ENCODE measurements around the gene CDH15. TPM values are rescaled to one million over a fixed set of nuclear protein-coding genes. Genes with fewer than 3 reads are reported as not detected.

The CDH15 gene
- total RNA-seq, 1 donor from 2014 or later, result 0.35 TPM

DNA sequence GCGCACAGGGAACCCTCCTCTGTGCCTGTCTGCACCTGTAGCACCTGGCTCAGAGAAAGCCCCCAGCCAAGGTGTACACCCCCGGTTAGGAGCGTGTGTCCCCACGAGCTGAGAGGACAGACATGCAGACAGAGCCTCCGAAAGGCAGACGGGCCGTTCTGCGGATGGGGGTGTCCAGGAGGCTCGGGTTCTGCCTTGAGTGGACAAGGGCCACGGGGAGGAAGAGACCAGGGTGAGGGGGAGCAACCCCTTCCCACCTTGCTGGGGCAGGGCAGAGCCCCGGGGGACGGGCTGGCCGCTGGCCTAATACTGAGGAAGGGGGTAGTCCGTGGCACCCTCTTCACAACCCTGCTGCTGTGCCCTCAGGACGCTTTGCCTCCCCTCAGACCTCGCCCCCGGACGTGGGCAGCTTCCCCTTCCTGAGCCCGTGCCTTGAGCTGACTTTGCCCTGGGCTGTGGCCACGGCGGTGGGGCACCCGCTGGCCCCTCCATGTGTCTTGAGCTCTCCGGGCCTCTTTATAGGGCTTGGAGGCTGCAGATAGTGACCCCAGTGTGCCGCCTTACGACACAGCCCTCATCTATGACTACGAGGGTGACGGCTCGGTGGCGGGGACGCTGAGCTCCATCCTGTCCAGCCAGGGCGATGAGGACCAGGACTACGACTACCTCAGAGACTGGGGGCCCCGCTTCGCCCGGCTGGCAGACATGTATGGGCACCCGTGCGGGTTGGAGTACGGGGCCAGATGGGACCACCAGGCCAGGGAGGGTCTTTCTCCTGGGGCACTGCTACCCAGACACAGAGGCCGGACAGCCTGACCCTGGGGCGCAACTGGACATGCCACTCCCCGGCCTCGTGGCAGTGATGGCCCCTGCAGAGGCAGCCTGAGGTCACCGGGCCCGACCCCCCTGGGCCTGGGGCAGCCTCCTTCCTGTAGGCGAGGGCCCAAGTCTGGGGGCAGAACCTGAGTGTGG is 23.1 kb downstream of the CDH15 start:
- TF ChIP-seq, protein P1, sequence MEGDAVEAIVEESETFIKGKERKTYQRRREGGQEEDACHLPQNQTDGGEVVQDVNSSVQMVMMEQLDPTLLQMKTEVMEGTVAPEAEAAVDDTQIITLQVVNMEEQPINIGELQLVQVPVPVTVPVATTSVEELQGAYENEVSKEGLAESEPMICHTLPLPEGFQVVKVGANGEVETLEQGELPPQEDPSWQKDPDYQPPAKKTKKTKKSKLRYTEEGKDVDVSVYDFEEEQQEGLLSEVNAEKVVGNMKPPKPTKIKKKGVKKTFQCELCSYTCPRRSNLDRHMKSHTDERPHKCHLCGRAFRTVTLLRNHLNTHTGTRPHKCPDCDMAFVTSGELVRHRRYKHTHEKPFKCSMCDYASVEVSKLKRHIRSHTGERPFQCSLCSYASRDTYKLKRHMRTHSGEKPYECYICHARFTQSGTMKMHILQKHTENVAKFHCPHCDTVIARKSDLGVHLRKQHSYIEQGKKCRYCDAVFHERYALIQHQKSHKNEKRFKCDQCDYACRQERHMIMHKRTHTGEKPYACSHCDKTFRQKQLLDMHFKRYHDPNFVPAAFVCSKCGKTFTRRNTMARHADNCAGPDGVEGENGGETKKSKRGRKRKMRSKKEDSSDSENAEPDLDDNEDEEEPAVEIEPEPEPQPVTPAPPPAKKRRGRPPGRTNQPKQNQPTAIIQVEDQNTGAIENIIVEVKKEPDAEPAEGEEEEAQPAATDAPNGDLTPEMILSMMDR (IDR thresholded peaks at IDR 0.05), result no peak
- DNase-seq (ENCODE audit: extremely low spot score, unreplicated experiment), result no peak
- peaks cover under 1% of the 10 kb centered on the region for H3K27me3 Mint-ChIP-seq (ENCODE audit: unreplicated experiment)
- H3K4me1 Mint-ChIP-seq (ENCODE audit: unreplicated experiment), result no peaks in the 10 kb centered on the region
- H3K9me3 Mint-ChIP-seq (ENCODE audit: unreplicated experiment), result no peaks in the 10 kb centered on the region
- H3K36me3 Mint-ChIP-seq (ENCODE audit: unreplicated experiment), result no peaks in the 10 kb centered on the region
- H3K27ac Mint-ChIP-seq (ENCODE audit: unreplicated experiment), result no peak overlapping the region
- H3K4me3 Mint-ChIP-seq (ENCODE audit: unreplicated experiment), result no peak overlapping the region

DNA sequence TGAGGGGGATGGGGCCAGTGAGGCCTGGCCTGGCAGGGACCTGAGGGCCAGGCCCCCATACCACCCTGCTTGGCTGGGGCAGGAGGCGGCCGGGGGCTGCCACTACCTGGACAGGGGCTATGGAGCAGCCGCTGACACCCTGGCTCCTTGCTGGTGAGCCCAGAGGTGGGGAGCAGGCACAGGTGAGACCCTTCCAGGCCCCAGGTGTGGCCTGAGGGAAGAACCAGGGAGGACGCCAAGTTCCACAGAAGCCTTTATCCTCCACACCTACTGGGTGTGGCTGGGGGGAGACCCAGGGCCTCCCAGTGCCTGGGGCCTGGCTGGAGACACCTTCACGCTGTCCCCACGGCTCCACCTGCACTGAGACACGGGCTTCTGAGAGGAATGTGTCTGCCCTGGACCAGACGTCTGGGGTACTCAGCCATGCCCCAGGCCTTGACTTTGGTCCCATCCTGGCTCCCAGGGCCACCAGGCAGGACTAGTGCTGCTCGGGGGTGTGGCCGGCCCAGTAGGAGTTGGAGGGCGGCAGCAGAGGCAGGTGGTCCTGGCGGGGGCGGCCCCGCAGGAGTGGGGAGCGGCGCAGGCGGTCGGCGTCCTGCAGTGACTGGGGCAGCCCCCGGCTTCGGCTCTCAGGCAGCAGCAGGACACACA is 24.1 kb downstream of the CDH15 start:
- Mint-ChIP-seq H3K27ac (ENCODE audit: unreplicated experiment) (no peak overlapping the region), H3K9me3 (ENCODE audit: unreplicated experiment) (no peaks in the 10 kb centered on the region), H3K27me3 (ENCODE audit: unreplicated experiment) (peaks cover 10% of the 10 kb centered on the region), H3K4me1 (ENCODE audit: unreplicated experiment) (peaks cover 4% of the 10 kb centered on the region), H3K36me3 (ENCODE audit: unreplicated experiment) (no peaks in the 10 kb centered on the region), H3K4me3 (ENCODE audit: unreplicated experiment) (no peak overlapping the region)
- DNase-seq (ENCODE audit: extremely low spot score, unreplicated experiment), result no peak
- TF ChIP-seq, protein P1 (IDR thresholded peaks at IDR 0.05), result no peak

DNA sequence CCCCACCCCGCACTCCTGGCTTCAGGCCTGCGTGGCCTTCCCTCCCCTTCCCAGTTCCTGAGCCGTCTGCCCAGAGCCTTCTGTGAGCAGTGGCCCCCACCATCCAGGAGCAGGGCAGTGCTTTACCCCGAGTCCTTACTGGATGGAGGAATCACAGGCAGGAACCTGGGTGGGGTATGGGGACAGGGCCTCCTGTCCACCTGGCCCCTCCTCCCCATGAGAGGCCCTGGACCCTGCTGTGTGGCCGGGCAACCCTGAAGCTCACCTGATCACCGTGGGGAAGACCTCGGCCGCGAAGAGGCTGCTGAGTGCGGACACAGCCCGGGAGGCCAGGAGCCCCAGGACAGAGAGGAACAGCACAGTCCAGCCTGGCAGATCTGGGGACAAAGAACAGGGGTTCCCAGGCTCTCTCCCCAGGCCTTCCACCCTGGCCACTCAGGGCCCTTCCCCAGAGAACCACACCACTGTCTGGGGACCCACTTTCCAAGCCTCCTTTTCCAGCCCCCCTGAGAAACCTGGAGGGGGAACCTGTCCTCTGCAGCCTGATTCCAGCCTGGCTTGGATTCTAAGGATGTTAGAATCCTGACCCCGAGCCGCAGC is 25.6 kb downstream of the CDH15 start:
- Mint-ChIP-seq H3K36me3 (ENCODE audit: unreplicated experiment) (no peaks in the 10 kb centered on the region), H3K4me3 (ENCODE audit: unreplicated experiment) (no peak overlapping the region), H3K9me3 (ENCODE audit: unreplicated experiment) (no peaks in the 10 kb centered on the region), H3K27ac (ENCODE audit: unreplicated experiment) (no peak overlapping the region), H3K27me3 (ENCODE audit: unreplicated experiment) (peaks cover 13% of the 10 kb centered on the region), H3K4me1 (ENCODE audit: unreplicated experiment) (peaks cover 6% of the 10 kb centered on the region)
- TF ChIP-seq, protein P1 (IDR thresholded peaks at IDR 0.05), result no peak
- no peak for DNase-seq (ENCODE audit: extremely low spot score, unreplicated experiment)

DNA sequence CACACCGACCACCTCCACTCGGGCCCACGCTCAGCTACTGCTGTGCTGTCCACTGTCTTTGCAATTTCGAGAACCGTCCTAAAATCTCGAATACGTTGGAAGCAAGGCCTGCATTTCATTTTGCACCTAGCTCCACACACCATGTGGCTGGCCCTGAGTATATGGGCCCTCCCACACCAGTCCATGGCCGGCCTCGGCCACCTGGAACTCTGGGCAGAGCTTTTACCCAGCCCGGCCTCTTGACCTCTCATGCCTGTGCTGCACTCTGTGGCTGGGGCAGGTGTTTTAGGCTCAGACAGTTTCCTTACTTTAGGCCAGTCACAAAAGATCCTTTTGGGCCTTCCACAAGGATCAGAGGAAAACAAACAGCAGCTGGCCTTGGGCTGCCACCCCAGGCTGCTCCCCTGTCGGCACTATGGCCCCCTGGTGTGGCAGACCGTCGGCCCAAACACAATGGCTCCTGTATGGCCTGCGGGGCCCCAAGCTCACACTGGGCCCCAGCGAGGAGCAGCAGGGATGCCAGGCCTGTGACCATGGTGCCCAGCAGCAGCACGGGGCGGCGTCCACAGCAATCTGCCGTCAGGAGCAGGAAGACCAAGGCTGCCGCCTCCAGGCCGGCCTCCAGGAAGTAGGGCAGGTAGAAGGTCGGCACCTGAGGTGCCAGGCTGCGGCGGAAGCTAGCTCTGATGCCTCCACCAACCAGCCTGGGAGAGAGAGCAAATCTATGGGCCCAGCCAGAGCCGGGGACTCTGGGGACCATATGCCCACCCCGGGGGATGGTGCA is 26.3 kb downstream of the CDH15 start:
- H3K4me1 Mint-ChIP-seq (ENCODE audit: unreplicated experiment), result peaks cover 6% of the 10 kb centered on the region
- no peak for DNase-seq (ENCODE audit: extremely low spot score, unreplicated experiment)
- peaks cover 19% of the 10 kb centered on the region for H3K27me3 Mint-ChIP-seq (ENCODE audit: unreplicated experiment)
- no peaks in the 10 kb centered on the region for H3K9me3 Mint-ChIP-seq (ENCODE audit: unreplicated experiment)
- no peaks in the 10 kb centered on the region for H3K36me3 Mint-ChIP-seq (ENCODE audit: unreplicated experiment)
- no peak overlapping the region for H3K4me3 Mint-ChIP-seq (ENCODE audit: unreplicated experiment)
- no peak overlapping the region for H3K27ac Mint-ChIP-seq (ENCODE audit: unreplicated experiment)
- TF ChIP-seq, protein P1 (IDR thresholded peaks at IDR 0.05), result no peak

All from osteocyte (in vitro differentiated cells).